Stimulated activated CD8-positive, alpha-beta memory T cell treated with anti-CD3 and anti-CD28 coated beads, Interleukin-4, amount 100 ng/mL, for 48 hours (primary cell): Measurements from ENCODE around the gene SBK2.
"Not testable (repeated sequence)": the region's sequence is repeated elsewhere in the genome, so short reads cannot be mapped to it uniquely, and the experiment has no call there.

Source experiments
- DNase-seq: peaks from one replicate; pipeline ENCODE4 v3.0.0-alpha.2; 2020

The SBK2 gene, protein sequence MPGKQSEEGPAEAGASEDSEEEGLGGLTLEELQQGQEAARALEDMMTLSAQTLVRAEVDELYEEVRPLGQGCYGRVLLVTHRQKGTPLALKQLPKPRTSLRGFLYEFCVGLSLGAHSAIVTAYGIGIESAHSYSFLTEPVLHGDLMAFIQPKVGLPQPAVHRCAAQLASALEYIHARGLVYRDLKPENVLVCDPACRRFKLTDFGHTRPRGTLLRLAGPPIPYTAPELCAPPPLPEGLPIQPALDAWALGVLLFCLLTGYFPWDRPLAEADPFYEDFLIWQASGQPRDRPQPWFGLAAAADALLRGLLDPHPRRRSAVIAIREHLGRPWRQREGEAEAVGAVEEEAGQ

DNA sequence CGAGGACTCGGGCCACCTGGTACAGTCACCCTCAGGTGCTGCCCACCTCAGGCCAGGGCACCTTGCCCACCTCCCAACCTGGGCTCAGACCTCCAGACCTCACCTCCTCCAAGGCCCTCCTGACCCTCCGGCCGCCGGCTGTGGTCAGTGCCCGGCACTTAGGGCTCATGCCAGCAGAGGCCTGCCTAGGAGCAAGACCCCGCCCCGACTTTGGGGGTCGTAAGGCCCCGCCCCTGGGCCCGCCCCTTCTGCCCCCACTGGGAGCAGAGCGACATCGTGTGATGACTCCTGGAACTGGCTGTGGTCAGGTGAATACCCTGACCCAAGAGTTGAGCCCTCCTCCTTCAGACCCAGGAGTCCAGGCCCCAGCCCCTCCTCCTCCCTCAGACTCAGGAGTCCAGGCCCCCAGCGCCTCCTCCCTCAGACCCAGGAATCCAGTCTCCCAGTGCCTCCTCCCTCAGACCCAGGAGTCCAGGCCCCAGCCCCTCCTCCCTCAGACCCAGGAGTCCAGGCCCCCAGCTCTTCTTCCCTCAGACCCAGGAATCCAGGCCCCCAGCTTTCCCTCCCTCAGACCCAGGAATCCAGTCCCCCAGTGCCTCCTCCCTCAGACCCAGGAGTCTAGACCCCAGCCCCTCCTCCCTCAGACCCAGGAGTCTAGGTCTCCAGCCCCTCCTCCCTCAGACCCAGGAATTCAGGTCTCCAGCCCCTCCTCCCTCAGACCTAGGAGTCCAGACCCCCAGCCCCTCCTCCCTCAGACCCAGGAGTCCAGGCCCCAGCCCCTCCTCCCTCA lies at the start of gene SBK2:
TSS of gene SBK2 (minus strand) at position 183 of the 790 bp plus-strand sequence. CDS start 839 bp downstream, outside the sequence.
- DNase-seq = peak; percentile 31

GRCh38 chr19:55585658-55586339 lies 48.9 kb upstream of the SBK2 start:
- peak; percentile 75 for DNase-seq

- no peak for DNase-seq
These were observed 47.9 kb upstream of the SBK2 start for GRCh38 chr19:55584871-55585270.

GRCh38 chr19:55583897-55584296 lies 47.0 kb upstream of the SBK2 start:
- not testable (repeated sequence) for DNase-seq

DNA sequence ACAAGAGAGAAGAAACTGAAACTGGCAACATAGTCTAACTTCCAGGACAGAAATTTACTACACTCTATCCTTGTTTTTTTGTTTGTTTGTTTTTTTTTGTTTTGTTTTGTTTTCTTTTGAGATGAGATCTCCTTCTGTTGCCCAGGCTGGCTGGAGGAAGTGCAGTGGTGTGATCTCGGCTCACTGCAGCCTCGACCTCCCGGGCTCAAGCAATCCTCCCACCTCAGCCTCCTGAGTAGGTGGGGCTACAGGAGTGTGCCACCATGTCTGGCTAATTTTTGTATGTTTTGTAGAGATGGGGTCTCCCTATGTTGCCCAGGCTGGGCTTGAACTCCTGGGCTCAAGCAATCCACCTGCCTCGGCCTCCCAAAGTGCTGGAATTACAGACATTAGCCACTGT lies 45.4 kb upstream of the SBK2 start:
- DNase-seq = not testable (repeated sequence)

DNA sequence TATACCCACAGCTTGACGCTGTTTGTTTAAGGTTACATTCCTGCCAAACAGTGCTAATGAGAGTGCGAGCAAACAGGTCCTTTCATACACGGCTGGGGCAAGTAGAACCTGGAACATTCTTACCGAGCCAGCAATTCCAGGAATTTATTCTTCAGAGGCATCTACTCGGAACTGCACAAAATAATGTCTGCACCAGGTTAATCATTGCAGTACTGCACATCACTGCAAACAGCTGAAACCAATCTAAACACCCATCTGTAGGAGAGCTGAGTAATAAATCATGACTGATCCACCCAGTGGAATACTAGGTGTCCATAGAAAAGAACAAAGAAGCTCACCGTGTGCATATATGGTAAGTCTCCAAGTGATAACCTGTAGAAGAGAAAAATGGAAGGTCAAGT lies 44.9 kb upstream of the SBK2 start:
- DNase-seq = no peak

GRCh38 chr19:55581145-55581822 lies 44.4 kb upstream of the SBK2 start:
- DNase-seq = peak; percentile 41

- DNase-seq = peak; percentile 93
These were observed 43.8 kb upstream of the SBK2 start, which contains the start of gene ZNF579 for GRCh38 chr19:55580628-55581144. Gene ZNF579, minus strand, starts transcription at chr19:55580848. Its CDS starts 1,209 bp downstream, at chr19:55579639.

- DNase-seq = no peak
These were observed 43.1 kb upstream of the SBK2 start for GRCh38 chr19:55579766-55580621.

- no peak for DNase-seq
These were observed 42.1 kb upstream of the SBK2 start for GRCh38 chr19:55578761-55579747.

DNA sequence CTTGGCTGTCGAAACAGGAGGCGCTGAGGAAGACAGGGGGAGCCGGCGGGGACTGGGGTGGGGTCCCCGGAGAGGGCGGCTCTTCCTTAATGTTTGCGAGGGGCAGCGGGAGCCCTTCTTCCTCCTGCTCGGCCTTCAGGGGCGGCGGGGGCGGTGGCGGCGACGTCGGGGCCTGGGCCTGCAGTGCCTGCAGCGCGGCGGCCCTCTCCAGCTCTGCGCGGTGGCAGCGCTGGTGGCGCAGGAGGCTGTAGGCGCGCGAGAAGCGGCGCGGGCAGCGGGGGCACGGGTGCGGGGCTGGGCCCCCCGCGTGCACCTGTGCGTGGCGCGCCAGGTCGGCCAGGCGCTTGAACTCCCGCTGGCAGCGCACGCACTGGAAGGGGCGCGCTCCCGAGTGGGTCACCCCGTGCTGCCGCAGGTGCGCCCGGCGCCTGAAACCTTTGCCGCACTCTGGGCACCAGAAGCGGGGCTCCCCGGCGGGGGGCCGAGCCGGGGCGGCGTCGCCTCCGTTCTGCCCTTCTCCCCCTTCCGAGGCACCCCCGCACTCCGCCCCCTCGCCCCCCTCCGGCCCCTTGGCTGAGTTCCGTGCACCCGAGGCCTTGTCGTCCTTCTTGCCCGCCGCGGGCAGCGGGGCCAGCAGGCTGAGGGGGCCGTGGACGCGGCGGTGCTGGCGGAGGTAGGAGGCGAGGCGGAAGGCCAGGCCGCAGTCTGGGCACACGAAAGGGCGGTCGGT lies 41.3 kb upstream of the SBK2 start:
- DNase-seq = no peak

- no peak for DNase-seq
These were observed 39.8 kb upstream of the SBK2 start for GRCh38 chr19:55576746-55577145.

DNA sequence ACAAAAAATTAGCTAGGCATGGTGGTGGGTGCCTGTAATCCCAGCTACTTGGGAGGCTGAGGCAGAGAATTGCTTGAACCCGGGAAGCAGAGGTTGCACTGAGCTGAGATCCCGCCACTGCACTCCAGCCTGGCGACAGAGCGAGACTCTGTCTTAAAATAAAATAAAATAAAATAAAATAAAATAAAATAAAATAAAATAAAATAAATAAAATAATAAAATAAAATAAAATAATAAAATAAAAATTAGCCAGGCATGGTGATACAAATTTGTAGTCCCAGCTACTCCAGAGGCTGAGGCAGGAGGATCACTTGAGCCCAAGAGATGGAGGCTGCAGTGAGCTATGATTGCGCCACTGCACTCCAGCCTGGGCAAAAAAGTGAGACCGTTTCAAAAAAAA lies 37.0 kb upstream of the SBK2 start:
- DNase-seq = not testable (repeated sequence)

GRCh38 chr19:55569477-55569876 lies 32.5 kb upstream of the SBK2 start:
- DNase-seq = not testable (repeated sequence)

GRCh38 chr19:55567708-55568328 lies 30.9 kb upstream of the SBK2 start:
- DNase-seq = no peak

- DNase-seq = no peak
These were observed 29.9 kb upstream of the SBK2 start for GRCh38 chr19:55566823-55567222.

DNA sequence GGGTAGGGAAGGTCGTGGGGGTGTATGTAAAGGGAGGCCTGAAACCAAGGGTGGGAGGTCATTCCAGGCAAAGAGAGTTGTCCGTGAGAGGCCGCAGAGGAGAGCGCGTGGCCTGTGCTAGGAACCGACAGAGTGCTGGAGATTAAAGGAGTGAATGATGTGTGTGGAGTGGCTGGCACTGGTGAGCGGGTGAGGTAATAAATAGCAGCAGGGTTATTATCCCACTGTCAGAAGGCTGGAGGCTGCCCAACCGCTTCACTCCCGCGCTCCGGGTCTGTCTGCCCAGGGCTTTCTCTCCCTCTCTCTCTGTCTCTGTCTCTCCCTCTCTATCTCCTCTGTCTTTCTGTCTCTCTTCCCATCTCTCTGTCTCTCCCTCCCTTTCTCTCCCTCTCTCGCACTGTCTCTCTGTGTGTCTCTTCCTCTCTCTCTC lies 26.3 kb upstream of the SBK2 start:
- no peak for DNase-seq

GRCh38 chr19:55559684-55560083 lies 22.8 kb upstream of the SBK2 start:
- DNase-seq = no peak

GRCh38 chr19:55554741-55555152 lies 17.8 kb upstream of the SBK2 start:
- no peak for DNase-seq
